Activated CD4-positive, alpha-beta T cell treated with anti-CD3 and anti-CD28 coated beads, Interleukin-2, amount 10 ng/mL, durations not matched to agents 24 days and 14 days (primary cell): ENCODE measurements around the gene MAP3K2. TPM values are rescaled to one million over a fixed set of nuclear protein-coding genes. Genes with fewer than 3 reads are reported as not detected.

ENCODE experiments used
- DNase-seq: peaks from one replicate; pipeline ENCODE4 v3.0.0; 2022
- H3K27ac Mint-ChIP-seq: one replicate; pipeline ENCODE4 v1.8.0; 2022; ENCODE audit warnings: mild to moderate bottlenecking, mixed read lengths
- H3K27me3 Mint-ChIP-seq: one replicate; pipeline ENCODE4 v1.8.0; 2022; ENCODE audit warnings: mixed read lengths
- H3K36me3 Mint-ChIP-seq: one replicate; pipeline ENCODE4 v1.8.0; 2022; ENCODE audit warnings: low read depth, mild to moderate bottlenecking, mixed read lengths
- H3K4me1 Mint-ChIP-seq: one replicate; pipeline ENCODE4 v1.8.0; 2021; ENCODE audit warnings: mixed read lengths
- H3K4me3 Mint-ChIP-seq: one replicate; pipeline ENCODE4 v1.8.0; 2022; ENCODE audit warnings: mild to moderate bottlenecking, moderate library complexity, mixed read lengths
- H3K9me3 Mint-ChIP-seq: one replicate; pipeline ENCODE4 v1.8.0; 2021; ENCODE audit warnings: mixed read lengths
- intact Hi-C: fragments of 100-400 bp; cut with micrococcal nuclease; formaldehyde crosslinking; loops from one replicate; pipeline ENCODE4 v1.15.1; 2023
- total RNA-seq: library from RNA; stranded (reverse); gene quantifications from 2 replicates; pipeline ENCODE4 v1.2.3, GENCODE V29; 2022

Gene MAP3K2
- total RNA-seq, 1 donor from 2014 or later, result 53.7 TPM

DNA sequence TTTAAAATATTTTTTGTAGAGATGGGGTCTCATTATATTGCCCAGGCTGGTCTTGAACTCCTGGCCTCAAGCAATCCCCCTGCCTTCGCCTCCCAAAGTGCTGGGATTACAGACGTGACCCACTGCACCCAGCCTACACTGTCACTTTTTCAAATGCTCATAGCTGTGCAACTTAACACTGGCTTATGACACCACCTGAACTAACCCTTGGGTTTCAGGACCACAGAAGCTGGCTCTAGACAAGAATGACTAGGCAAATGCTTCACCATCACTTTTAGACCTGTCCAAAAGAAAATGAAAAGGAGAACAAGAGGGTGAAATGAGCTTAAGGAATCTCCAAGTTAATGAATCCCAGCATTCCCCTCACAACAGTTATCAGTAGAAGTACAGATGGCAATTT lies 107.1 kb downstream of the MAP3K2 start:
- intact Hi-C loops, result no loop called here
- no peak overlapping the region for H3K4me3 Mint-ChIP-seq
- H3K9me3 Mint-ChIP-seq, result no peaks in the 10 kb centered on the region
- H3K4me1 Mint-ChIP-seq, result peaks cover 24% of the 10 kb centered on the region
- peaks cover 81% of the 10 kb centered on the region for H3K36me3 Mint-ChIP-seq
- no peak for DNase-seq
- no peaks in the 10 kb centered on the region for H3K27me3 Mint-ChIP-seq
- H3K27ac Mint-ChIP-seq, result peak overlapping the region; percentile 6

DNA sequence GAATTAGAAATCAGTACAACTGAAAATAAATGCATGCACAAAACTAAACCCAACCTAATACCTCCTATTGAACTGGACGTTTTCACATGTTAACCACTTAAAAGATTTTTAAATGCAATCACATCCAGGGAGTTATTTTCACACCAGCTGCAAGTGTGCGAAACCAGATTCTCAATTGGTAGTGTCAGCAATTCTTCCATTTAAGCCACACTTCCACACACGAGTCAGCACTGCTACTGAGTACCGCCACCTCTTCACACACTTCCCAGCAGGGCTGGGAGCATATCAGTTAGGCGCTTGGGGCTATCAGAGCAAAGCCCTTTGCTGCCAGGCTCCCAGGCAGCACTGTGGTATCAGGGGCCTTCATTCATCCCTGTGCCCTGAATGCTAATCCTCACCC lies 108.0 kb downstream of the MAP3K2 start:
- Mint-ChIP-seq H3K27ac (no peak overlapping the region), H3K36me3 (peaks cover 78% of the 10 kb centered on the region), H3K4me1 (peaks cover 27% of the 10 kb centered on the region), H3K27me3 (no peaks in the 10 kb centered on the region), H3K4me3 (no peak overlapping the region), H3K9me3 (no peaks in the 10 kb centered on the region)
- intact Hi-C loops, result no loop called here
- no peak for DNase-seq

DNA sequence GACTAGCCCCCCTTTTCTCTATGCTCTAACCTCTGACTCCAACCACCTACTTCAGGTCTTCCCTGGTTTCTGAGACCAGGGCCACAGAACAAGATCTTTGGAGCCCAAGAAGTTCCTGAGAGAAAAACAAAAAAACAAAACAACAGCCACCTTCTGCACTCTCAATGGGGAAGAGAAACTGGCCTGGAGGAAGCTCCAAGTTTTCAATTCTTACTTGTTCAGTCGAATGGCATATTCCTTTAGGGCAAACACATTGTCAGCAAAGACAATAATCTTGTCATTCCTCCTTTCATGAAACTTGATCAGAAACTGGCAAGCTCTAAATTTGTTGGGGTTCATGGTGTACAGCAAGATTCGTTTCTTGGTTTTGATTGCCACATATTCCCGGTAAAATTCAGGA lies 108.8 kb downstream of the MAP3K2 start:
- no peak for DNase-seq
- Mint-ChIP-seq H3K4me1 (peaks cover 26% of the 10 kb centered on the region), H3K27ac (no peak overlapping the region), H3K36me3 (peaks cover 70% of the 10 kb centered on the region), H3K9me3 (no peaks in the 10 kb centered on the region), H3K4me3 (no peak overlapping the region), H3K27me3 (no peaks in the 10 kb centered on the region)
- intact Hi-C loops, result no loop called here

- intact Hi-C loops, result no loop called here
- peaks cover 68% of the 10 kb centered on the region for H3K36me3 Mint-ChIP-seq
- peak overlapping the region; percentile 63 for H3K27ac Mint-ChIP-seq
- no peak overlapping the region for H3K4me3 Mint-ChIP-seq
- H3K27me3 Mint-ChIP-seq, result no peaks in the 10 kb centered on the region
- no peak for DNase-seq
- no peaks in the 10 kb centered on the region for H3K9me3 Mint-ChIP-seq
- H3K4me1 Mint-ChIP-seq, result peaks cover 19% of the 10 kb centered on the region
Measured at GRCh38 chr2:127277028-127277427, 110.7 kb downstream of the MAP3K2 start.

- Mint-ChIP-seq H3K9me3 (no peaks in the 10 kb centered on the region), H3K36me3 (peaks cover 68% of the 10 kb centered on the region), H3K4me3 (no peak overlapping the region), H3K27me3 (no peaks in the 10 kb centered on the region), H3K4me1 (peaks cover 17% of the 10 kb centered on the region), H3K27ac (no peak overlapping the region)
- no peak for DNase-seq
- intact Hi-C loops, result no loop called here
Measured at GRCh38 chr2:127275789-127276188, 112.0 kb downstream of the MAP3K2 start.

DNA sequence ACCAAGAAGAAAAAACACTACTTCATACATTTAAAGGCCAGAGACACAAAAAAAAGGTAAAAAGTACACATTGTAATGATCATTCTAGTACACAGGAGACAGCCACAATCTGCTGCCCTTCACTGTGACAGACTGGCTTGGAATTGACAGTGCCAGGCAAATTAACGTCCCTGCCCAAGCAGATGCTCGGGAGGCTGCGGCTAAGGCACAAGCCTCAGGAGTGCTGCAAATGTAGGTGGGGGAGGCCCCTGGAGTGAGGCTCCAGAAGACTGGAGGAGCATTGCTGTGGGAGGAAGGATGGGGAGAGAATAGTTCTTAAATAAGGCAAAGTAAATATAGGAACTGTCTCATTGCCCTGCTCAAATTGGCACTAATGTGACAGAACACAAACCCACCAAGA lies 112.4 kb downstream of the MAP3K2 start:
- Mint-ChIP-seq H3K4me1 (peaks cover 17% of the 10 kb centered on the region), H3K27ac (no peak overlapping the region)
- intact Hi-C loops, result no loop called here

GRCh38 chr2:127270663-127271062 lies 117.1 kb downstream of the MAP3K2 start:
- Mint-ChIP-seq H3K36me3 (peaks cover 71% of the 10 kb centered on the region), H3K4me3 (no peak overlapping the region), H3K27ac (no peak overlapping the region), H3K9me3 (no peaks in the 10 kb centered on the region), H3K4me1 (peaks cover 3% of the 10 kb centered on the region), H3K27me3 (no peaks in the 10 kb centered on the region)
- intact Hi-C loops, result no loop called here
- no peak for DNase-seq

More for the DNA sequence above, 112.4 kb downstream of the MAP3K2 start:
- Mint-ChIP-seq H3K9me3 (no peaks in the 10 kb centered on the region), H3K36me3 (peaks cover 70% of the 10 kb centered on the region), H3K27me3 (no peaks in the 10 kb centered on the region), H3K4me3 (no peak overlapping the region)
- DNase-seq, result no peak

- H3K4me1 Mint-ChIP-seq, result no peaks in the 10 kb centered on the region
- no peaks in the 10 kb centered on the region for H3K9me3 Mint-ChIP-seq
- H3K27ac Mint-ChIP-seq, result no peak overlapping the region
- no peak overlapping the region for H3K4me3 Mint-ChIP-seq
- intact Hi-C loops, result no loop called here
- DNase-seq, result no peak
- no peaks in the 10 kb centered on the region for H3K27me3 Mint-ChIP-seq
- H3K36me3 Mint-ChIP-seq, result peaks cover 64% of the 10 kb centered on the region
Measured at GRCh38 chr2:127261804-127262406, 125.9 kb downstream of the MAP3K2 start.

- DNase-seq, result no peak
- intact Hi-C loops, result no loop called here
- Mint-ChIP-seq H3K9me3 (no peaks in the 10 kb centered on the region), H3K36me3 (peaks cover 56% of the 10 kb centered on the region), H3K4me1 (peaks cover 2% of the 10 kb centered on the region), H3K4me3 (no peak overlapping the region), H3K27ac (no peak overlapping the region), H3K27me3 (no peaks in the 10 kb centered on the region)
Measured at GRCh38 chr2:127259355-127259754, 128.4 kb downstream of the MAP3K2 start.

DNA sequence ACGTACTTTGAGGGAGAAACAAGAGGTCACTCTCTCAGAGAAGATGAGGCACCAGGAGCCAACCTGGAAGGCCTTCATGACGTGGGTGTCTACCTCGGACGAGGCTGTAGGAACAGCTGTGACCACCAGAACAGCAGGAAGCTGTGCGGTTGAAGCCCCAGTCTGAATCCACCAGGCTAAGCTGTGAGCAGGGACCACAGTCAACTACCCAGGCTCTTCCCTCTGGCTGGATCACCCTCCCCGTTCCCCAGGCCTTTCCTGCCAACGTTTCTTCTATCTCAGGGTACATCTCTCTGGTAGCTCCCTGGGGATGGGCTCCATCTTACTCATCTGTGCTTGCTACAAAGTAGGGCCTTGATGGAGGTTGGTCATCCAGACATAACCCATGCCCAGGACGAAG lies 130.9 kb downstream of the MAP3K2 start:
- Mint-ChIP-seq H3K36me3 (peaks cover 41% of the 10 kb centered on the region), H3K27ac (peak overlapping the region; percentile 48)

DNA sequence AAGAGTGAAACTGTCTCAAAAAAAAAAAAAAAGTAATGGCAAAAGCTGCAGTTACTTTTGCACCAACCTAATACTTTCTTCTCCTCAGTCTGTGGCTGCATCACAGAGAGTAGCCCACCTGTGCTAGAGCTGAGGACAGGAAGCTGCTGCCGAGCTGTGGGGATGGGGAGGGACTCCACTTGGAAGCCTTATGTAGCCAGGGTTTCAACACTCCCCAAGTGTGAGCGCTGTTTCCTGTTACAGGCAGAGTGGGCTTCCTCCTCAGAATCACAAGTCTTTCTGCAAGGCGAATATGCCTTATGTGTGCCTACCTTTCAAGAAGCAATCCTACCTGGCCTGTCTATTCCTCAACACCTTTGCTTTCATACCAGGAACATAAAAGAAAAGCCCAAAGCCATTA lies 131.4 kb downstream of the MAP3K2 start:
- Mint-ChIP-seq H3K9me3 (no peaks in the 10 kb centered on the region), H3K4me3 (no peak overlapping the region), H3K4me1 (peaks cover 2% of the 10 kb centered on the region), H3K27ac (no peak overlapping the region), H3K36me3 (peaks cover 38% of the 10 kb centered on the region), H3K27me3 (no peaks in the 10 kb centered on the region)
- no peak for DNase-seq
- intact Hi-C loops, result no loop called here

More for the DNA sequence above, 130.9 kb downstream of the MAP3K2 start:
- no peak overlapping the region for H3K4me3 Mint-ChIP-seq
- H3K9me3 Mint-ChIP-seq, result no peaks in the 10 kb centered on the region
- H3K27me3 Mint-ChIP-seq, result no peaks in the 10 kb centered on the region
- H3K4me1 Mint-ChIP-seq, result peaks cover 2% of the 10 kb centered on the region
- DNase-seq, result no peak
- intact Hi-C loops, result no loop called here

DNA sequence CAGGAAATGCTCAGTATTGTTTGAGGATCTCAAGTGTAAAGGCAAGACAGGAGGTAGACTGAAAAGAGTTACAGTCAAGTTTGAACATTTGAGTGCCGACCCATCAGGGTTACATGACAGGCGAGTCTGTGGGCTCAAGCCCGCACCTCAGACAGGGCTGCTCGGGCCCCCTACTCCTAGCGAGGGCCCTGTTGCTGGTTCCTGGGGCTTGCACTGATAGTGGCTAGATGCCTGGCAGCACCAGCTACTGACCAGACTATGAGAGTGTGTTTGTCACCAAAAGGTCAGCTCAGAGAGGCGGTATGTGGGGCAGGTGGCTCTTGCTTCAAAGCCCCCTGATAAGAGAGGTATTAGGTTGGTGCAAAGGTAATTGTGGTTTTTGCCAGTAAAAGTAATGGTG lies 132.1 kb downstream of the MAP3K2 start:
- Mint-ChIP-seq H3K9me3 (no peaks in the 10 kb centered on the region), H3K36me3 (peaks cover 34% of the 10 kb centered on the region), H3K4me3 (no peak overlapping the region), H3K4me1 (peaks cover 2% of the 10 kb centered on the region), H3K27ac (no peak overlapping the region), H3K27me3 (no peaks in the 10 kb centered on the region)
- intact Hi-C loops, result no loop called here
- no peak for DNase-seq

- H3K27me3 Mint-ChIP-seq, result no peaks in the 10 kb centered on the region
- no peak for DNase-seq
- no peak overlapping the region for H3K4me3 Mint-ChIP-seq
- intact Hi-C loops, result no loop called here
- no peak overlapping the region for H3K27ac Mint-ChIP-seq
- H3K9me3 Mint-ChIP-seq, result no peaks in the 10 kb centered on the region
- H3K36me3 Mint-ChIP-seq, result peaks cover 32% of the 10 kb centered on the region
- H3K4me1 Mint-ChIP-seq, result peaks cover 2% of the 10 kb centered on the region
Measured at GRCh38 chr2:127255146-127255545, 132.6 kb downstream of the MAP3K2 start.

GRCh38 chr2:127254386-127254981 lies 133.3 kb downstream of the MAP3K2 start:
- Mint-ChIP-seq H3K4me1 (peaks cover 2% of the 10 kb centered on the region), H3K36me3 (peaks cover 26% of the 10 kb centered on the region), H3K9me3 (no peaks in the 10 kb centered on the region), H3K27ac (peak overlapping the region; percentile 38), H3K4me3 (no peak overlapping the region), H3K27me3 (no peaks in the 10 kb centered on the region)
- intact Hi-C loops, result no loop called here
- DNase-seq, result no peak
